GM11168 (cell line): ENCODE data around the gene TBXAS1.

Source experiments
- in situ Hi-C: fragments of 300-500 bp; cut with MboI; formaldehyde crosslinking; loops from one replicate; pipeline ENCODE4 v1.12.0; 2022; ENCODE audit warnings: low sequenced_read_pairs; ENCODE audit not compliant: unreplicated experiment

TBXAS1 gene

DNA sequence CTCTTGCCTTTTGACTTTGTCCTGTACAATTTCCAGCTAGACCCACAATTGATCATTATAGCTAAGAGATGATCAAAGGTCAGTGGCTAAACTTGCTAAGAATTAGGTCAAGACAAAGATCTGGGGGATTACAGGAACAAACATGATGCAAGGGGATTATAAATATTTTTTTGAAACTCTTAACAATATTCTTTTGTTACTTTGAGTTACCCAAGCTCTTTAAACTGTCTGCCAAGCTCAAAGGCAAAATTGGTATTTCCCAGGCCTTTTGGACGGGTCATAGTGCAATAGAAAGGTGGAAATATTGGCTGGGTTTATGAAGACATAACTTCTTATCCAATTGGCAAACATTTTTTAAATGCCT lies 23.4 kb downstream of the TBXAS1 start:
- in situ Hi-C loops: no loop called here

DNA sequence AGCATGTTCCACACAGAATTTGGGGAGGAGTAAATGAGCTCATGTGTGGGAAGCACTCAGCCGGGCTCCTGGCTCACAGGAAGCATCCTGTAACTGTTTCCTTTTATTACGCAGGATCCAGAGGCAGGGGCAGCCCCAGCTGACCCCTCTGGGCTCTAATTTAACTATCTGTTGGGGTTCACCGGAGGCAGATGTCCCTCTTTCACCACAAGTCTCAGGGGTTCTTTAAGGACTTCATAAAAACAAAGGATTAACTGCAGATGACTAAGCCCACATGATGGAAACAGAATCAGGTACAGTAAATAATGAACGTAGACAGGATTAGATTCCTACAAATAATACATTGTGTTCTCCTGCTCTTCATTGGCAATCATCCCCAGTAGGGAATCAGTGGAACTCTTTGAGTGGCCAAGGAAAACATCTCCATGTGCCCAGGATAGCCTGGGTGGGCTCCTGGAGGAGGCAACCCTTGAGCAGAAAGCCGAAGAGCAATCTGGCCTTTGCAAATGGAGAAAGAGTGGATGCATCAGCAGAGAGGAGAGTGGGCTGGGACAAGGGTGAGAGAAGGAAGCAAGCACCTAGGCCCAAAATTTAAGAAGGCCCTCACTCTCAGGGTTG lies 24.6 kb downstream of the TBXAS1 start:
- in situ Hi-C loops: no loop called here

DNA sequence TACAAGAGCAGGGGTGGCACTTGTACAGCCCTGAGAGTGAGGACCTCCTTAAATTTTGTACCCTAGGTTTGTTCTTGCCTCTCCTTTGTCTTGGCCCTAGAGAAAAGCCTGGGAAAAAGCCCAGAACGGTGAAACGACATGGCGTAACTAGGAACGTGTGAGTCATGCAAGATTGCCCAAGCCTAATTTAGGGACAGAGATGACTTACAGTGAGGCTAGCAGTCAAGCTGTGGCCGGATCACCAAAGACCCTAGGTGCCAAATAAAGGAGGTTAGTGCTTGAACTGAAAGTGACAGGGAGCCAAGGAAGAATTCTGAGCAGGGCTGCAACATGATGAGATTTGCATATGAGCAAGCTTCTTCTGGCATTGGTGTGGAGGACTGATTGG lies 25.1 kb downstream of the TBXAS1 start:
- in situ Hi-C loops: no loop called here

DNA sequence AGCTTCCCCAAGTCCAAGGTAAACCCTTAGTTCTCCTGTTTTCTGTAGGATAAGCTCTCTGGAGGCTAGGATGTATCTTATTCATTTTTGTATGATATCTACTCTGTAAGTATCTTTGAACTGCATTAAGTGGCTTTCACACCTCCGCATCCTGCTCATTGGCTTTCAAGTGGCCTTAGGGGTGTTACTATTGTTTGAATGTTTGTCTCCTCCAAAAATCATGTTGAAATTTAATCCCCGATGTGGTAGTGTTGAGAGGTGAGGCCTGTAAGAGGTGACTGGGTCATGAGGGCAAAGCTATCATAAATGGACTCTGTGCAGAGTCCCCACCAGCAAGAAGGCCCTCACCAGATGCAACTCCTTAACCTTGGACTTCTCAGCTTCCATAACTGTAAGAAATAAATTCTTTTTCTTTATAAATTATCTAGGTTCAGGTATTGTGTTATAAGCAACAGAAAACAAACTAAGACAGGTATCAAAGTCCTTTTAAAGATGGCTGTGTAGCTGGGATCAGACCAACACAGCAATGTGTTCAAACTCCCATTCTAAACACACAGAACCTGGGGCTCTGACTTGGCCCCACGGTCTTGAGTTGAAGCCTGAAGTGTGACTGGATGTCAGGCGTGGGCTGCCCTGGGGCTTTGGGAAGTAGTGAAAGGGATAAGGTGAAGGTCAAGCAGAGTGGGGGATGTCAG lies 25.9 kb downstream of the TBXAS1 start:
- in situ Hi-C loops: no loop called here

DNA sequence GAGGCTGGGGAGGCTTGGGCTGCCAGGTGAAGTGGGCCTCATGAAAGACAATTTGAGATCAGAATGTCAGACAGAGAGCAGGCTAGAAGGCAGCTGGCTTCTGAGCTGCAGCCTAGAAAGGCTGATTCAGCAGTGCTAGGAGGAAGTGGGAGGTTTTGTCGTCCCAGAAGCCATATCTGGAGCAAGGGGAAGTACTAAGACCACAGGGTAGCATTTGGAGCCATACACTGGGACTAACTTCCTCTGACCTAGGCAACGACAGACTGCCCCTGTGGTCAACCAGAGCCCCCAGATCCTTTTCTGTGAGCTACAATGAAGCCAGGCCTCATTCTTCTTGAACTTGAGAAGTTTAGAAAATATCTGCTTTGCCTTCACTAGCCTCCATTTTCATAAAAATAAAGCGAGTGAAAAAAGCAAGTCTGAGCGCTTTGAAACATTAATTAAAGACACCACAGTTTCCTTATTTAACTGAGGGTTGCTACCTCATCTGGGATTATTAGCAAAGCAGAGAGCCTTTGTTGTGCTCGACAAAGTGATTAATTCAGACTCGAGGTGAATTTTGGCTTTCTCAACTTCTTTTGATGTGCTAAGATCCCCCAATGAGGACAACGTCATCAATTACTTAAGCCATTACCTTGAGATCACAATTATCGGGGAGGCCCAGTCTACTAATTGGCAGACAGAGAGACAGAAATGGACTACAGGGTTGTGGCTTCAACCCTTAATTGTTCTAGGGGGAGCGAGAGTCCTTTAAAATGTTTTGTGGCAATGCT lies 26.6 kb downstream of the TBXAS1 start:
- in situ Hi-C loops: no loop called here

DNA sequence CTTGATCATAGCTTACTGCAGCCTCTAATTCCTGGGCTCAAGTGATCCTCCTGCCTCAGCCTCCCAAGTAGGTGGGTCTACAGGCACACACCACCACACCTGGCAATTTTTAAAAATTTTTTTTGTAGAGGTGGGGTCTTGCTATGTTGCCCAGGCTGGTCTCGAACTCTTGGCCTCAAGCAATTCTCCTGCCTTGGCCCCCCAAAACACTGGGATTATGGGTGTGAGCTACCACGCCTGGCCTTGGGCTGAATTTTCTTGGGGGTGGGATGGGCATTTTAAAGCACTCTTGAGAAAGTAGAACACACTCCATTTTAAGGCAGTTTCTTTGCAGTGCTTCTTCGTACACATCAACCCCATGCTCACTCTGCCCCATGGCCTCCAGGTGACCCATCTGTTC lies 28.7 kb downstream of the TBXAS1 start:
- in situ Hi-C loops: no loop called here

DNA sequence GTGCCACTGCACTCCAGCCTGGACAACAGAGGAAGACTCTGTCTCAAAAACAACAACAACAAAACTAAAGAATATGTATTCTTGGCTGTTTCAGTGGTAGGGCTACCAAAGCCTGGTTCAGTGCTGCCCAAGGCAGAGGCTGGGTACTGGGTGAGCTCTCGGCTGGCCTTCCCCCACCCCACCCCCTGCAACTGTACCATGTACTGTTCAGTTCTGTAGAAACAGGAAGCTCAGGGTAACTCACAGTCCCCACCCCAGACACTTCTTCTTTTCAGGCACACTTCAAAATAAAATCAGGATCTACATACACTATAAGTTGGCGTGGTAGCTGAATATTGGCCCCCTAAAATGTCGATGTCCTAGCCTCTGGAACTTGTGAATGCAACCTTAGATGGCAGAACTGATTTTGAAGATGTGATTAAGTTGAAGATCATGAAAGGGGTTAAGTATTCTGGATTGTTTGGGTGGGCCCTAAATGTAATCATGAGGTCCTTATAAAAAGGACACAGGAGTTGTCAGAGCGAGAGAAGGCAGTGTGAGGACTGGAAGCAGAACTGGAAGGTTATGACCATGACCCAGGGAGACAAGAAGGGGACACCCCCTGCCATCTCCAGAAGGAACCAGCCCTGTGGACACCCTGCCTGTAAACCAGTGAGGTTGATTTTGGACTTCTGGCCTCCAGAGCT lies 31.2 kb downstream of the TBXAS1 start:
- in situ Hi-C loops: no loop called here

DNA sequence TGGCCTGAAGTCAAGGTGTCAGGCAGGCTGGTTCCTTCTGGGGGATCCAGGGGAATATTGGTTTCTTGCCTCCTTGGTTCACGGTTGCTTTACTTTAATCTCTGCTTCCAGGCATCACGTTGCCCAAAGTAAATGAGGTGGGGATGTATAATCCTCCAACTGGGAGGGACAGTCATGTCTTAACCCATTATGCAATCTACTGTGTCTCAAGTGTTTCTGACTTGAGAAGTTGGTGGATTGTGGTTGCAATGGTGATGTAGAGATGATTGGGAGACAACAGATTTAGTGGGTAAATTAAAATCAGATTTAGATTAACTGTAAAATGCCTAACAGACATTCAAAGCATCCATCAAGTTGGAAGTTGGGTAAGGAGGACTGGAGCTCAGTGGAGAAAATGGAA lies 32.7 kb downstream of the TBXAS1 start:
- in situ Hi-C loops: no loop called here

DNA sequence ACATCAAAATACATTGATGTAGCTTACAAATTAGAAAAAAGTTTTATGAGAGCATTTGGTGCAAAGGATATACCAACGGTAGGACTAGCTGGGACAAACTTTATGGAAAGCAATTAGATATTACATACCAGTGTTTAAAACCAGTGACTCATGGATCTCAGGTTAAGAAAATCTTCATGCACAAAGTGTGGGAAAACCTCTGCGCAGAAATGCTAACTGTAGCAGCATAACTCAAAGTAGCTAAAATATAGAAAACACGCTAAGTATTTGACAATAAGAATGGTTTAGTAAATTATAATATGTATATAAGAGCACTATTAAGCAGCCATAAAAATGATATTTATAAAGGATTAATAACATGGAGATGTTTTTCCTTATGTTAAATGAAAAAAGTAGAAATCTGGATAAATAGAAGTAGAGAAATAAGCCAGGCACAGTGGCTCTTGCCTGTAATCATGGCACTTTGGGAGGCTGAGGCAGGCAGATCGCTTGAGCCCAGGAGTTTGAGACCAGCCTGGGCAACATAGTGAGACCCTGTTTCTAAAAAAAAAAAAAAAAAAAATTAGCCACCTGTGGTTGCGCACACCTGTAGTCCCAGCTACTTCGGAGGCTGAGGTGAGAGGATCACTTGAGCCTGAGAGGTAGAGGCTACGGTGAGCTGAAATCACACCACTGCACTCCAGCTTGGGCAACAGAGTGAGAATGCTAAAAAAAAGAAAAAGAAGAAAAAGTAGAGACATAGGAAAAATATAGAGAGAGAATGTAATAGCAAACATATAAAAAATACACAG lies 37.2 kb downstream of the TBXAS1 start:
- in situ Hi-C loops: no loop called here

DNA sequence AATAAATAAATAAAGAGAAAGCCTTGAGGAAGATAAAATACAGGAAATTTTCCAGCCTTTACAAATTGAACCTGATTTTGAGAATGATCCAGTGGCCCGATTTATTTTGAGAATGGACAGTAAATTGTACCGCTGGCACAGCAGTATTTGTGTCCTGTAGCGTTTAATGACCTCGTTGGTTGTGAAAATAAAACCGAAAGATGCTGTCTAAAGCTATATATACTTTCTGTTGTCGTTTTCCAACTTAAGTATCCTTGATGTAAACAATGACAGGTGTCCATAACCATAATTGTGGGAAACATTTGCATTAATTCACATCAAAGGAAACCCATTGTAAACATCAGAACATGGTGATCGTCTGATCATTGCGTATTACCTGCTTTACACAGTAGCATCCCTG lies 38.8 kb downstream of the TBXAS1 start:
- in situ Hi-C loops: no loop called here

DNA sequence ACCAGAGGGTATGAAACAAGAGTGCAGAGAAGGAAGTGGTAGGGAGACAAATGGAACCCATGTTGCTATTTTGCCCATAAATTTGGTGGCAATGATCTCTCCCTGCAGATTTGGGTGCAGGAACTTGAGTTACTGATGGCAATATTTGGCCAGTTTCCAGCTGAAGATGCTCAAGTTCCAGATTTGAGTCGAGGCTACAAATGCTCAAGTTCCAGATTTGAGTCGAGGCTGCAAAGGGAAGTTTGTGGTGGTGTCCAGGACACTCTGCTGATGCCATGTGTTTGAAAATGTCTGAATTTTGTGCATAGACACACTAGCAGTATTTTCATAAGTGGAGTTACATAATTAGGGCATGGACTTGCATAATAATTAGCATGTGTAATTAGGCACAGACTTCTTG lies 40.8 kb downstream of the TBXAS1 start:
- in situ Hi-C loops: no loop called here

DNA sequence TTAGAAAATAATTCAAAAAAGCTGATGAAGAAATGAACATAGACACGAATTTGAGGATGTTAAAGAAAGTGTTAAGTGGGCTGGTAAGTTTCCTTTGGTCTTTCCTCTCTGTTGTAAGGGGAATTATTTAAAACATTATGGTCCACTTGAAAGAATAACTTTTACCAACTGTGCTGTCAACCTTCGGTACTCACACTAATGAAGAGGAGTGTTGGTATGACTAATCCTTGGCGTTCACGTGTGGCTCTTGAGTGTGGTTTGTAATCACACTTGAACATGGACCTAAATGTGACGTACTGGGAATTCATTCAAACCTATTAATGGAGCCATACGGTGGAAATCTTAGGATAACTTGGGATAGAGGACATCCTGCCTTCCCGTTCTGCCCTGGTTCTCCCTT lies 41.3 kb downstream of the TBXAS1 start:
- in situ Hi-C loops: no loop called here

DNA sequence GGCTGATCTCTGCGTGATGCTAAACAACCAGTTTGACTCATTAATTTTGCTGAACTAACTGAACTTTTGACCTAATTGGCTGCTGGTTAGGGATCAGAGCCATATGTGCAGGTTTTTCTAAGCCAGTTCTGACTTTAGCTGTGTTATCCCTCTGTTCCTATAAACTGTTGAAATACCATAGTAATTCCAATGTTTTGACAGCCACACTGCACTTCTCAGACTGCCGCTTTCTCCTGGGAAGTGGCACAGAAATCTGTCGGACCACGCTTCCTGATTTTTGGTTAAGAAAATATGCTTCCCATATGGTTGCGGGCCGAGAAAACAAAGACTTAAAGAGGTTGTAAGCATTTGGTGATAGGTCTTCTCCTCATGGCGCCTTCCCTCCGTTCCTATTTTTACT lies 42.3 kb downstream of the TBXAS1 start:
- in situ Hi-C loops: no loop called here

DNA sequence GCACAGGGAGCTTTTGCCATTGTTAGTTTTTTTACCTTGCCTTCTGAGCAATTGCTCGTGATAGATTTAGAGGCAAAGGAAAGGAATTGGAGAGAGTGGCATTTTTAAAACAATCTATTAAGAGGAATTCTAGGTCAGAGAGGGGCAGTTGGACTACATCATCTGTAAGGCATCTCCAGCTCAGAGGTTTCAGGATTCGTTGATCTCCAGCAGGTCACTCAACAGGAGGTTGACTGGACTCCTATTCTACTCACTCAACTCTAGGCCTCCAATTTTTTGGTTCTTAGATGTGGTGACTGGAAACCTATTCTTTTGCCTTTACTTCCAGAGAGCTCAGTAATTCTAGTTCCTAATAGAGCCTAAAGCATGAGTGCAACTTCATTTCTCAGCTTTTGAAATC lies 42.8 kb downstream of the TBXAS1 start:
- in situ Hi-C loops: no loop called here

DNA sequence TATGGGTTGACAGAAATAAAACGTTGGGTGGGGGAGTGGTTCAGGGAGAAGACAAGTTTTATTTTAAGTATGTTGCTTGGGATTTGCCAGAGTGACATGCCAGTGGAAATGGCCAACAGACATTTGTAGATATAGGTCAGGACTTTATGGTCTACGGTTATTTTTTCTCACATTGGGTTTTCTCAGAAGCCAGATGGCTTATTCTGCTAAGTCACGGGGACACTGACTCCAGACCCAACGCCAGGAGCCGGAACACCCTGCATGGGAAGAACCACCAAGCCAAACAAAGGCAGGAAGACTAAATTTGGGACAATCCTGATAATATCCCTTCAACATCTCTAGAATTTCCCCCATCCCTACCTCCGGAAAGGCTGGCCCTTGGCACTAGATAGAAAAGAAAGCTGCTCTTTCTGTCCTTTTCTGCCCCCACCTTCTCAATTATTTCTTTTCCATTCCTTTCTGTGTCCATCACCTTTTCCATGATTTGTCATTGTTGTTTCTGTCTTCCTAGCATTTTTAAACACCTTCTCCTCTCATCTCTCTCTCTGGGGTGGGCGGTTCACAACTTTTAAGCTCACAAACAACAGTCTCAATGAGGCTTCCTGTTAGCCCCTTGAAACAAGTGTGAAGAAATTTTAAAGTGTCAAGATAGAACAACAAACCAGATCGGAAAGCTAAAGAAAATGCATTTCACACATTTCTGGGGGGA lies 44.7 kb downstream of the TBXAS1 start:
- in situ Hi-C loops: no loop called here

DNA sequence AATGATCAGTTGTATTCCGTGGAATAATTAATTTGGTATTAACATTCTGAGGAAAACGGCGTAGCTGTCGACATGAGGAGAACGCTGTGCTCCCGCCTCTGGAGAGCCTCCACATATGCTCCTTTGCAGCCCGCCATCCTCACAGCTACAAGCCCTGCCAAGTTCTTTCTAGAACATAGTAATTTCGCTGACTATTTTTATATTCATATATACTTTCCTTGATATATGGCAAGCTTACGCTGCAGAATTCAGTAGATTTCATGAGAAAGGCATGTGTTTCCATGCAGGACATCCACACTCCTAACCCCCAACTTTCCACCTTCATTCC lies 45.2 kb downstream of the TBXAS1 start:
- in situ Hi-C loops: no loop called here

DNA sequence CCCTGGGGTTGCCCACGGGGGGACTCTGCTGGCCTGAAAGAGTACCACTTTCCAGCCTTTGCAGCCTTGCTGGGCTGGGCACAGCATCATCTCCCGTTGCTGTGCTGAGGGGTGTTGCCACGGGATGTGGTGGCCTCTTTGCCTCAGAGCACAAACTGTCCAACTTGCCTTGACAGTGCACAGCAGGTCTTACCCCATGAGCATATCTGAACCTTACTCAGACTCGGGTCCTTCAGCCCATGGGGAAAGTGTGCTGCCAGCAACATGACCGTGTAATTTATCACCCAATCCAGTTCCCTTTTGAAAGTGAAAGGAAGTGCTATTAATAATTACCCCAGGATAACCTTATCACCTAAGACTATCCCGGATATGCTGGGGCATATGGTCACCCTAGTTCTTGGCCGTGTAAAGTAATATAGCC lies 46.8 kb downstream of the TBXAS1 start:
- in situ Hi-C loops: no loop called here

DNA sequence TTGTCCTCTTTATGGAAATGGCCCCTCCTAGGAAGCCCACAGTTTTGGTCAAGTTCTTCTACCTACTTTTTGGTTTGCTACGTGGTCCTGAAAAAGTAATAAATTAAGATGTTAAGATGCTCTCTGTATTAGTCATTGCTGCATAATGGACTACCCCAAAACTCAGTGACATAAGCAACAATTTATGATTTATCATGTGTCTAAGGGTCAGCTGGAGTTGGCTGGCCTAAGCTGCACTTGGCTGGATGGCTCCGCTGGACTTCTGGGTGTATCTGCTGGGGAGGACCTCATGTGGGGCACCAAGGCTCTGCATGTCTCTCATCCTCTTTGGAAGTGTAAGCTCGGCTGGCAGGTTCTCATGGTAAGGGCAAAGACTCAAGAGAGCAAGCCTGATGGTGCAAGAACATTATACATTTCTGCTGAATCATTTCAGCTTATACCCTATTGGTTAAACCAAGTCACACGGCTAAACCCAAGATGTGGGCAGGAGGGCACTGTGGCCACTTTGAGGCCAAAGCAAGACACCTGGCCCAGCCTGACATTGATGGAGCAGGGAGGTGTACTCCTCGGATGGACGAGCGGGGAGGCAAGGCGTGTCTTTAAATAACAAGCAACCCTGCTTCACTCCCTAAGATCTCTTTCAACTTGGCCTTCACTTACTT lies 47.7 kb downstream of the TBXAS1 start:
- in situ Hi-C loops: no loop called here

DNA sequence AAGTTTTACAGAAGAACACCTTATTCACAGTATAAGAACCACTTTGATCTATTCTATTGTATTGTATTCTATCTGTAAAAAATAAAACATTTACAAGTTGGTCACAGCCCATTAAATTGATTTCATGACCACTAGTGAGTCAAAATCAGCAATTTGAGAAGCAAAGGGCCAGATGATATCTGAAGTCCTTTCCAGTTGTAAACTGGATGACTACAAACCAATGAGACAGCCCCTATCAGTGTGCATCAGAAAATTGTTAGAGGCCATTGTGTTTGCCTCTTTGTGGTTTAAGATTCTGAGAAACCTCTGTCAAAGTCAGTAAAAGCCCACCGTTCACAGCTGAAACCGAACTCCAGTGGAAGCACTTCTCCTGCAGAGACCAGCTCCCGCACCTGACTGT lies 54.8 kb downstream of the TBXAS1 start:
- in situ Hi-C loops: no loop called here
